Hepatocyte (in vitro differentiated cells): ENCODE results near the gene DNMT1. TPM values are rescaled to one million over a fixed set of nuclear protein-coding genes. Genes with fewer than 3 reads are reported as not detected.

ENCODE experiments used
- DNase-seq: peaks from one replicate; pipeline ENCODE4 v3.0.0-alpha.2; 2016; ENCODE audit warnings: low spot score
- H2AFZ ChIP-seq: fragments of 200-600 bp; sonication (generic); 2 replicates; pipeline ENCODE4 v1.6.0; 2016; ENCODE audit warnings: antibody characterized with exemption, mild to moderate bottlenecking
- H3K27ac ChIP-seq: fragments of 200-600 bp; sonication (generic); 2 replicates; pipeline ENCODE4 v1.5.1; 2016; ENCODE audit warnings: mild to moderate bottlenecking
- H3K27me3 ChIP-seq: fragments of 200-600 bp; sonication (generic); 2 replicates; pipeline ENCODE4 v1.6.1; 2016
- H3K36me3 ChIP-seq: fragments of 200-600 bp; sonication (generic); replicated peaks from 2 replicates; pipeline ENCODE4 v1.5.1; 2016; ENCODE audit warnings: low read depth; ENCODE audit not compliant: insufficient read depth
- H3K4me1 ChIP-seq: fragments of 200-600 bp; sonication (generic); 2 replicates; pipeline ENCODE4 v1.5.1; 2016; ENCODE audit warnings: mild to moderate bottlenecking, moderate library complexity; ENCODE audit not compliant: insufficient read depth
- H3K4me2 ChIP-seq: fragments of 200-600 bp; sonication (generic); 2 replicates; pipeline ENCODE4 v1.6.0; 2016
- H3K4me3 ChIP-seq: fragments of 200-600 bp; sonication (generic); 2 replicates; pipeline ENCODE4 v1.5.1; 2016; ENCODE audit warnings: mild to moderate bottlenecking
- H3K79me2 ChIP-seq: fragments of 200-600 bp; sonication (generic); 2 replicates; pipeline ENCODE4 v1.6.0; 2017; ENCODE audit warnings: mild to moderate bottlenecking
- H3K9me2 ChIP-seq: fragments of 200-600 bp; sonication (generic); replicated peaks from 2 replicates; pipeline ENCODE4 v1.6.0; 2017; ENCODE audit warnings: mild to moderate bottlenecking; ENCODE audit not compliant: insufficient read depth
- H3K9me3 ChIP-seq: fragments of 200-600 bp; sonication (generic); 2 replicates; pipeline ENCODE4 v1.5.1; 2016; ENCODE audit warnings: low read depth, mild to moderate bottlenecking
- H4K20me1 ChIP-seq: fragments of 200-600 bp; sonication (generic); 2 replicates; pipeline ENCODE4 v1.6.0; 2016; ENCODE audit warnings: mild to moderate bottlenecking; ENCODE audit not compliant: insufficient read depth, poor library complexity, severe bottlenecking
- CTCF ChIP-seq: fragments of 200-600 bp; sonication (generic); IDR thresholded peaks from 2 replicates; pipeline ENCODE4 v1.5.1; 2016; ENCODE audit warnings: antibody characterized with exemption, mild to moderate bottlenecking; ENCODE audit not compliant: poor library complexity
- EZH2 ChIP-seq: fragments of 200-600 bp; sonication (generic); IDR thresholded peaks from 2 replicates; pipeline ENCODE4 v1.6.1; 2016; ENCODE audit warnings: antibody characterized with exemption, mild to moderate bottlenecking, borderline replicate concordance
- EZH2phosphoT487 ChIP-seq: fragments of 200-600 bp; sonication (generic); IDR thresholded peaks from one replicate; pipeline ENCODE4 v1.6.1; 2018; ENCODE audit warnings: antibody characterized with exemption, mild to moderate bottlenecking, low read depth, moderate library complexity; ENCODE audit not compliant: unreplicated experiment, severe bottlenecking
- WGBS: methylation state at CpG from one replicate; pipeline ENCODE4 v1.1.6; 2016; ENCODE audit warnings: low lambda C conversion rate; ENCODE audit errors: missing lambda C conversion rate; 5-methylcytosine and 5-hydroxymethylcytosine counted together
- polyA plus RNA-seq: library from polyadenylated mRNA; unstranded; fragments of >200 nt; fragmentation: Nextera tagmentation; extraction: Ambion mirVana; gene quantifications from 2 replicates; pipeline ENCODE4 v1.2.1, GENCODE V29; 2016
- total RNA-seq: library from RNA; depleted of rRNA; stranded (reverse); fragments of >200 nt; gene quantifications from 2 replicates; pipeline ENCODE4 v1.2.3, GENCODE V29; 2014

Gene DNMT1
- total and polyA plus RNA-seq, 2 experiments from 2014 or later: 55.2 to 63.5 TPM

- H3K9me3 ChIP-seq: no peaks in the 10 kb centered on the region
- H3K4me3 ChIP-seq: no peak overlapping the region
- H4K20me1 ChIP-seq: peaks cover 10% of the 10 kb centered on the region
- peaks cover 21% of the 10 kb centered on the region for H3K79me2 ChIP-seq
- peak; percentile 42 for DNase-seq
- H3K4me2 ChIP-seq: no peak overlapping the region
- H2AFZ ChIP-seq: no peak overlapping the region
- H3K27ac ChIP-seq: no peak overlapping the region
- H3K36me3 ChIP-seq: no peaks in the 10 kb centered on the region
- TF ChIP-seq CTCF (peak; percentile 25), EZH2 (no peak)
- WGBS: 64% methylated on average over 3 of the region's 3 CpGs
- H3K27me3 ChIP-seq: no peaks in the 10 kb centered on the region
- no peaks in the 10 kb centered on the region for H3K9me2 ChIP-seq
- H3K4me1 ChIP-seq: no peaks in the 10 kb centered on the region
Observed at GRCh38 chr19:10219678-10220077, 24.9 kb upstream of the DNMT1 start.

GRCh38 chr19:10217085-10217484 lies 22.3 kb upstream of the DNMT1 start:
- WGBS: 92% methylated on average over 9 of the region's 9 CpGs
- H3K9me2 ChIP-seq: no peaks in the 10 kb centered on the region
- no peak for DNase-seq
- peaks cover 4% of the 10 kb centered on the region for H4K20me1 ChIP-seq
- no peak overlapping the region for H3K4me2 ChIP-seq
- no peaks in the 10 kb centered on the region for H3K4me1 ChIP-seq
- H3K79me2 ChIP-seq: no peaks in the 10 kb centered on the region
- H3K9me3 ChIP-seq: no peaks in the 10 kb centered on the region
- no peak overlapping the region for H3K27ac ChIP-seq
- H2AFZ ChIP-seq: no peak overlapping the region
- H3K4me3 ChIP-seq: no peak overlapping the region
- no peak for TF ChIP-seq EZH2phosphoT487
- no peak for TF ChIP-seq EZH2
- TF ChIP-seq CTCF: no peak
- no peaks in the 10 kb centered on the region for H3K27me3 ChIP-seq
- H3K36me3 ChIP-seq: no peaks in the 10 kb centered on the region

- TF ChIP-seq EZH2phosphoT487: no peak
- TF ChIP-seq EZH2: no peak
- TF ChIP-seq CTCF: no peak
- Histone ChIP-seq H3K4me3 (no peak overlapping the region), H3K4me1 (no peaks in the 10 kb centered on the region), H3K9me2 (no peaks in the 10 kb centered on the region), H3K79me2 (no peaks in the 10 kb centered on the region), H3K36me3 (no peaks in the 10 kb centered on the region), H3K9me3 (no peaks in the 10 kb centered on the region), H4K20me1 (no peaks in the 10 kb centered on the region), H3K27me3 (no peaks in the 10 kb centered on the region), H3K27ac (no peak overlapping the region), H2AFZ (no peak overlapping the region), H3K4me2 (no peak overlapping the region)
- DNase-seq: no peak
- WGBS: 72% methylated on average over 5 of the region's 5 CpGs
Observed at GRCh38 chr19:10214784-10215183, 20.0 kb upstream of the DNMT1 start.

- Histone ChIP-seq H3K9me3 (no peaks in the 10 kb centered on the region), H3K27me3 (no peaks in the 10 kb centered on the region), H3K4me3 (no peak overlapping the region), H3K36me3 (no peaks in the 10 kb centered on the region), H3K27ac (no peak overlapping the region), H3K9me2 (no peaks in the 10 kb centered on the region), H4K20me1 (no peaks in the 10 kb centered on the region), H3K79me2 (no peaks in the 10 kb centered on the region), H2AFZ (no peak overlapping the region), H3K4me2 (no peak overlapping the region), H3K4me1 (no peaks in the 10 kb centered on the region)
- DNase-seq: no peak
- 79% methylated on average over 6 of the region's 6 CpGs for WGBS
- TF ChIP-seq CTCF (no peak), EZH2phosphoT487 (no peak), EZH2 (no peak)
Observed at GRCh38 chr19:10211691-10212090, 16.9 kb upstream of the DNMT1 start.
